Left forelimb (tissue), 1 donor: ENCODE data around the gene PTPN5.
"Not testable (repeated sequence)": the region's sequence is repeated elsewhere in the genome, so short reads cannot be mapped to it uniquely, and the experiment has no call there.

Source experiments
- DNase-seq: peaks from one replicate; pipeline ENCODE4 v3.0.0-alpha.2; 2018; ENCODE audit warnings: low spot score

PTPN5 gene

GRCh38 chr11:18682466-18682865 lies 109.1 kb downstream of the PTPN5 start:
- no peak for DNase-seq

DNA sequence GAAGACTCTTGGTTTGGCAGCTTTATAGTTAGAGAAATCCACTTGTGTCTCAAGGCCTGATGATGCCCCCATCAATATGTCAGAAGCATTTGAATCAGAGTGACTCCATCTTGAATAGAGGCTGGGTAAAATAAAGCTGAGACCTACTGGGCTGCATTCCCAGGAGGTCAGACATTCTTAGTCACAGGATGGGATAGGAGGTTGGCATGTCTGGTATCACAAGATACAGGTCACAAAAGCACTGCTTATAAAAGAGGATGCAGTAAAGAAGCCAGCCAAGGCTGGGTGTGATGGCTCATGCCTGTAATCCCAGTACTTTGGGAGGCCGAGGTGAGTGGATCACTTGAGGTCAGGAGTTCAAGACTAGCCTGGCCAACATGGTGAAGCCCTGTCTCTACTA lies 109.6 kb downstream of the PTPN5 start:
- not testable (repeated sequence) for DNase-seq
